ENCODE measurements around the gene NPAS2.

DNA sequence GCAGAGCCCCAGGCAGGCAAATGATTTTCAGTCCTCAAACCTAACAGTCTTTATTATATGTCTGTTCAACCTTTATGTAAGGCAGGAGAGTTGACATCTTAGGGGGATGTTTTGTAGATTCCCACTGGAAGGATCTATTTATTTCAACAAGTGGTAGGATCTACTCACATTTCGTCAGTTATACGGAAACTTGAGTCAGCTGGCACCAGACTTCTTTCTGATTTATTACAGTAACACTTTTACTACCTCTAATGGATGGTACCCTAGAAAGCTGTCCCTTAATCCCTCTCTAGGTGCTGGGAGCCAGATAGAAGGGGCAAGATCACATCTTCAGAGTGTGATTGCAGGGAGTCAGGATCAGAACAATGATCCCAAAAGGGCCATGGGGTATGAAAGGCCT is 180.1 kb downstream of the NPAS2 start:
- no peak for TF ChIP-seq EZH2 (IDR thresholded peaks at IDR 0.05; ENCODE audit: borderline replicate concordance, low read depth, low read length, severe bottlenecking)
- TF ChIP-seq CTCF (IDR thresholded peaks at IDR 0.05; ENCODE audit: extremely low read depth in 1 of 2, insufficient read depth in 1 of 2, low read depth in 1 of 2, low read length in 2 of 2) = no peak
- TF ChIP-seq POLR2AphosphoS5 (IDR thresholded peaks at IDR 0.05; ENCODE audit: insufficient read depth, low read depth, low read length) = no peak
- no peak for TF ChIP-seq FOS (IDR thresholded peaks at IDR 0.05; ENCODE audit: borderline replicate concordance, insufficient read depth, low read length)
